PFSK-1 (cell line): ENCODE results near the gene EVI2A. TPM values are rescaled to one million over a fixed set of nuclear protein-coding genes. Genes with fewer than 3 reads are reported as not detected.

ENCODE experiments used
- FOXP2 ChIP-seq: optimal IDR thresholded peaks from 2 replicates; pipeline ENCODE3; 2011; ENCODE audit warnings: borderline replicate concordance, control low read depth, inconsistent platforms; ENCODE audit not compliant: insufficient read depth; ENCODE audit errors: extremely low read length, extremely low read depth
- POLR2AphosphoS5 ChIP-seq: IDR thresholded peaks from 2 replicates; pipeline ENCODE4 v1.6.1; 2012; ENCODE audit warnings: low read depth, mild to moderate bottlenecking, control low read depth, low read length, moderate library complexity
- REST ChIP-seq, 2 experiments: IDR thresholded peaks; 2 replicates each; pipeline versions ENCODE4 v1.6.1 to v1.8.0; 2011 to 2012; ENCODE audit warnings: low read depth in 2 of 2, low read length in 2 of 2, control low read depth in 1 of 2, inconsistent platforms in 1 of 2, mild to moderate bottlenecking in 1 of 2, moderate library complexity in 1 of 2; ENCODE audit not compliant: insufficient read depth in 1 of 2
- SIN3A ChIP-seq: IDR thresholded peaks from 2 replicates; pipeline ENCODE4 v1.6.1; 2012; ENCODE audit warnings: mild to moderate bottlenecking, low read length, moderate library complexity, borderline replicate concordance; ENCODE audit not compliant: insufficient read depth
- TAF1 ChIP-seq: IDR thresholded peaks from 2 replicates; pipeline ENCODE4 v1.6.1; 2012; ENCODE audit warnings: low read length, control low read depth, borderline replicate concordance; ENCODE audit not compliant: insufficient read depth
- polyA plus RNA-seq: library from polyadenylated mRNA; unstranded; fragments of >200 nt; gene quantifications from one replicate; pipeline ENCODE4 v1.2.1, GENCODE V29; 2012; ENCODE audit warnings: low read depth, missing spikeins; ENCODE audit not compliant: insufficient read length

EVI2A gene
- polyA plus RNA-seq, result not detected

- TF ChIP-seq FOXP2, result no peak
These were observed at the start of gene EVI2A for GRCh38 chr17:31321481-31321880. EVI2A (minus strand) TSS chr17:31321622; CDS start chr17:31319013, 2,609 bp downstream.

- TF ChIP-seq SIN3A, result no peak
- no peak for TF ChIP-seq FOXP2
- no peak for TF ChIP-seq REST (IDR thresholded peaks at IDR 0.05; ENCODE audit: insufficient read depth in 1 of 2, low read depth in 2 of 2, low read length in 2 of 2)
- no peak for TF ChIP-seq TAF1
- no peak for TF ChIP-seq POLR2AphosphoS5
These were observed 47.8 kb upstream of the EVI2A start for GRCh38 chr17:31369266-31369665.

GRCh38 chr17:31366088-31366487 lies 44.7 kb upstream of the EVI2A start:
- TF ChIP-seq SIN3A (no peak), REST (IDR thresholded peaks at IDR 0.05; ENCODE audit: insufficient read depth in 1 of 2, low read depth in 2 of 2, low read length in 2 of 2) (no peak), TAF1 (no peak), FOXP2 (no peak), POLR2AphosphoS5 (no peak)

GRCh38 chr17:31364012-31364411 lies 42.6 kb upstream of the EVI2A start:
- no peak for TF ChIP-seq SIN3A
- no peak for TF ChIP-seq FOXP2
- TF ChIP-seq POLR2AphosphoS5, result no peak
- no peak for TF ChIP-seq TAF1
- no peak for TF ChIP-seq REST (IDR thresholded peaks at IDR 0.05; ENCODE audit: insufficient read depth in 1 of 2, low read depth in 2 of 2, low read length in 2 of 2)

- no peak for TF ChIP-seq REST (IDR thresholded peaks at IDR 0.05; ENCODE audit: insufficient read depth in 1 of 2, low read depth in 2 of 2, low read length in 2 of 2)
- no peak for TF ChIP-seq POLR2AphosphoS5
- TF ChIP-seq FOXP2, result no peak
- TF ChIP-seq SIN3A, result no peak
- TF ChIP-seq TAF1, result no peak
These were observed 36.5 kb upstream of the EVI2A start for GRCh38 chr17:31357839-31358394.
